T-helper 2 cell treated with Interferon-gamma antibody and Interleukin-4, amounts not matched to agents 100 ng/mL and 5 ng/mL, for 36 hours (primary cell): ENCODE results near the gene GANC. TPM values are rescaled to one million over a fixed set of nuclear protein-coding genes. Genes with fewer than 3 reads are reported as not detected.

ENCODE experiments used
- intact Hi-C: fragments of 100-400 bp; cut with micrococcal nuclease; formaldehyde crosslinking; loops from one replicate; pipeline ENCODE4 v1.15.1; 2023
- total RNA-seq: library from RNA; stranded (reverse); gene quantifications from 2 replicates; pipeline ENCODE4 v1.2.3, GENCODE V29; 2022

The GANC gene
- total RNA-seq, 1 donor from 2014 or later: 30.4 TPM

GRCh38 chr15:42374810-42375209 is 101.8 kb downstream of the GANC start:
- intact Hi-C loops: no loop called here

GRCh38 chr15:42375252-42375651 is 102.3 kb downstream of the GANC start:
- intact Hi-C loops: no loop called here

- intact Hi-C loops: no loop called here
Observed at GRCh38 chr15:42375941-42376340, 102.9 kb downstream of the GANC start.

- intact Hi-C loops: no loop called here
Observed at GRCh38 chr15:42378011-42378410, 105.0 kb downstream of the GANC start.

GRCh38 chr15:42384597-42384996 is 111.6 kb downstream of the GANC start:
- intact Hi-C loops: no loop called here

- intact Hi-C loops: no loop called here
Observed at GRCh38 chr15:42385206-42385979, 112.4 kb downstream of the GANC start.

- intact Hi-C loops: no loop called here
Observed at GRCh38 chr15:42385980-42386700, 113.1 kb downstream of the GANC start.

GRCh38 chr15:42387603-42388002 is 114.6 kb downstream of the GANC start:
- intact Hi-C loops: no loop called here

GRCh38 chr15:42392309-42393024 is 119.5 kb downstream of the GANC start:
- intact Hi-C loops: no loop called here

- intact Hi-C loops: no loop called here
Observed at GRCh38 chr15:42394106-42394505, 121.1 kb downstream of the GANC start.

GRCh38 chr15:42395838-42396237 is 122.8 kb downstream of the GANC start:
- intact Hi-C loops: no loop called here

- intact Hi-C loops: no loop called here
Observed at GRCh38 chr15:42401544-42402454, 128.8 kb downstream of the GANC start.

- intact Hi-C loops: no loop called here
Observed at GRCh38 chr15:42402455-42403205, 129.6 kb downstream of the GANC start.

- intact Hi-C loops: no loop called here
Observed at GRCh38 chr15:42403389-42403788, 130.4 kb downstream of the GANC start.

GRCh38 chr15:42404461-42405235 is 131.6 kb downstream of the GANC start:
- intact Hi-C loops: no loop called here

- intact Hi-C loops: no loop called here
Observed at GRCh38 chr15:42405863-42406482, 133.0 kb downstream of the GANC start.
